AG04449 (cell line): ENCODE results near the gene ASPRV1.

Source experiments
- CTCF ChIA-PET: fragments of 350-600 bp; formaldehyde crosslinking; extraction: SDS; loops from one replicate; lab custom pipeline; 2021; ENCODE audit warnings: antibody characterized with exemption; lab: Yijun Ruan, JAX
- POLR2A ChIA-PET: fragments of 400-600, 350-600 bp; formaldehyde crosslinking; extraction: SDS; loops from one replicate; lab custom pipeline; 2020; ENCODE audit warnings: antibody characterized with exemption, inconsistent platforms; lab: Yijun Ruan, JAX
- DNase-seq: peaks from one replicate; pipeline ENCODE4 v3.0.0-alpha.2; 2010; ENCODE audit warnings: low read depth, low spot score
- H3K4me3 ChIP-seq: 2 replicates; pipeline ENCODE4 v1.5.1; 2011; ENCODE audit warnings: low read depth, mild to moderate bottlenecking, control low read depth, low read length
- TF ChIP-seq, protein P1 (sequence below): IDR thresholded peaks from one replicate; pipeline ENCODE4 v1.5.1; 2011; ENCODE audit warnings: mild to moderate bottlenecking, moderate library complexity, low read length, control low read depth, inconsistent platforms; ENCODE audit not compliant: insufficient read depth; ENCODE audit errors: missing control alignments

Gene ASPRV1

DNA sequence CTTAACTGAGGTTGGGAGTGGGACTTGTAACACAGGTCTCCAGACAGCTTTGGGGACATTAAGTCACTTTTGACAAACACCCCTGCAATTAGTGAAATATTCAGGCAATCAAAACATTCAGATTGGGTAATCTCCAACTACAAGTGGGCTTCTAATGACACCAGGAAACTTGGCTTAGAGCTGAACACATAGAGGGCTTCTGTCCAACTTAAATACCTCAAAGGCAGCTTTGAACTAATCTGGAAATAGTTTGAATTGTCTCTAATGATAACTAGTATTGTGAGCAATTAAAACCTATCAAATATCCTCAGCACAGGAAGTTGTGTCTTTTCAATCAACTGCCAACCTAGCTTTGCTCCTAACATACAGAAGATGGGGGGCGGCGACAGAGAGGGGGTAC is 5.1 kb upstream of the ASPRV1 start:
- DNase-seq: no peak
- POLR2A ChIA-PET: no interaction called here
- H3K4me3 ChIP-seq: no peak overlapping the region
- CTCF ChIA-PET: interaction anchor here (0.6 kb wide), 1 partner anchor 15 kb away, joined by 3 read pairs; no protein-coding TSS in a partner anchor
- TF ChIP-seq, protein P1, sequence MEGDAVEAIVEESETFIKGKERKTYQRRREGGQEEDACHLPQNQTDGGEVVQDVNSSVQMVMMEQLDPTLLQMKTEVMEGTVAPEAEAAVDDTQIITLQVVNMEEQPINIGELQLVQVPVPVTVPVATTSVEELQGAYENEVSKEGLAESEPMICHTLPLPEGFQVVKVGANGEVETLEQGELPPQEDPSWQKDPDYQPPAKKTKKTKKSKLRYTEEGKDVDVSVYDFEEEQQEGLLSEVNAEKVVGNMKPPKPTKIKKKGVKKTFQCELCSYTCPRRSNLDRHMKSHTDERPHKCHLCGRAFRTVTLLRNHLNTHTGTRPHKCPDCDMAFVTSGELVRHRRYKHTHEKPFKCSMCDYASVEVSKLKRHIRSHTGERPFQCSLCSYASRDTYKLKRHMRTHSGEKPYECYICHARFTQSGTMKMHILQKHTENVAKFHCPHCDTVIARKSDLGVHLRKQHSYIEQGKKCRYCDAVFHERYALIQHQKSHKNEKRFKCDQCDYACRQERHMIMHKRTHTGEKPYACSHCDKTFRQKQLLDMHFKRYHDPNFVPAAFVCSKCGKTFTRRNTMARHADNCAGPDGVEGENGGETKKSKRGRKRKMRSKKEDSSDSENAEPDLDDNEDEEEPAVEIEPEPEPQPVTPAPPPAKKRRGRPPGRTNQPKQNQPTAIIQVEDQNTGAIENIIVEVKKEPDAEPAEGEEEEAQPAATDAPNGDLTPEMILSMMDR: no peak

DNA sequence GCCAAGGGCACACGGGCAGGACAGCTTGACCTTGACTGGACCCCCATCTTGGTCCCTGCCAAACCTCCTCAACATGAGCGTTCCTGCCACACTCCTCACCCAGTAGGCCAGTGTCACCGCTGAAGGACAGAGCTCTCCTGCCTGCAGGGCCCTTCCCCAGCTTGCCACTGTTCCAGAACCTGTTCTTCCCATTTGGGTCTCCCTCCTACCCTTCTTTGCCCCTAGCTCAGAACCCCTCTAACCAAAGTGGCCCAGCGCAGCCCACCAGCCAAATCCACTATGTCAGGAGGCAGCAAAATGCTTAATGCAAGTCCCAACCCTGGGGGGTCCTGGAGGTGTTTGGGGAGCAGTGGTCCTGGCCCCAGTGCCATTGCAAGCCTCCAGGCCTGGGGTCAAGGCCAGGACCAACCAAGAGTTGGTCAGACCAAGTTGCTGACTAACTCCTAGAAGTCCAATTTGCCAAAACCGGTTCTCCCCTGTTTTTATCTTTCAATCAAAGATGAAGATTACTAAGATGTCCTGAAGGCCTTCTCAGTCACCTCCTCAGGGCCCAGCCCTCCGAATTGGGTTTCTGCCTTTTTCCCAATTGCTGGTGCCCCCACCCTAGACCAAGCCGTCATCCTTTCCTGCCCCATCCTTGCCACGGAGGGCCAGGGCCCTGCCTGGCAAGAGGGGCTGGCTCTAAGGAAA is 4.5 kb upstream of the ASPRV1 start:
- ChIA-PET POLR2A (no interaction called here), CTCF (no interaction called here)
- TF ChIP-seq, protein P1: no peak
- H3K4me3 ChIP-seq: no peak overlapping the region
- DNase-seq: no peak

DNA sequence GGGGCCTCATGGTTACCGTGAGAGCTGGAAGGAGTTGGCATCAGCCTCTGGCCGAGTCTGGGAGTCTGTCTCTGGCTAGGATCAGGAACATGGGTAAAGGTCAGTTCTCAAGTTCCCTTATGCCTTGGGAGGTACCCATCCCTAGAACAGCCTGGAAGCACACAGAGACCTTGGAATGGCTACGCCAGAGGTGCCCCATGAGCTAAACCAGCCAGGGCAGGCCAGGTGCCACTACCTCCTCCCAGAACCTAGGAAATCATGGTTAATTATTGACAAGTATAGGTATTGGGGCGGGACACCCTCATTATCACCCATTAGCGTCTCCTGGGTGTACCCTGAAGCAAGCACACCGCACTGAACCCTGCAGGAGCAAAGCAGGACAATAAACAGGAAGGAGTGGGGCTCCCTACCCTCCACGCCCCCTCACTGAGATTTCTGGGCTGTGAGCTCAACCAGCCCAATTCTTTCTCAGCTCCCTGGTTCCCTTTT is 3.0 kb upstream of the ASPRV1 start:
- CTCF ChIA-PET: no interaction called here
- POLR2A ChIA-PET: no interaction called here
- DNase-seq: no peak
- no peak overlapping the region for H3K4me3 ChIP-seq
- TF ChIP-seq, protein P1: no peak

DNA sequence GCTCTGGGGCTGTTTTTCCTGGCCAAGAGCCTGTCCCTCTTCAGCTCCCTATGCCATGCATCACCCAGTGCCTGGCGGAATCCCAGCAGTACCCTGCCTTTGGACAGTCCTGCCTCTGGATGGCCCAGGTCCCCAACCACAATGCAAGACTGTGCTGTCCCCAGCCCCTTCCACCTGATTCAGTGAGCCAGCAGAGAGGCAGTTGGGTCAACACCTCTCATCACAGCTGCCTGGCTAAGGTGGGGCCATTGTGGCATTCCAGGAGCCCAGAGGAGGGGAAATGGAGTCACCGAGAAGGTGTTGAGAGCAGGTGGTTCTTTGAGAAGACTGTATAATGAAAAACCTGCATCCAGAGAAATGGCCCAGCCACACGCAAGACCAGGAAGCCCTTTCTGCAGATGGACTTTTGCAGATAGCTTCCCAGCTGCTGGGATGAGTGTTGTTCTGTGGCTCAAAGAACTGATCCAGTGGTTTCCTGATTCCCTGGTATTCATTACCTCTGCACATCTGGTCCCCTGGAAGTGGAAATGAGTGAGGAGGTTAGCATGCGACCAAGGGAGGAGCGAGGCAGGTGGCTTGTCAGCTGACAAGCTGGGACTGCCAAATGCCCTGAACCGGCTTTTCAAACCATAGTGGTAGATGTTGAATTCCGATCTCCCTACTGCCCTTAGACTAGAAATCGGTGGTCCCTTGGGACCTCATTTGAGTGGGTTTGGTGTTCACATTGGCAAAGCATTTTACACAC is 1.7 kb upstream of the ASPRV1 start:
- CTCF ChIA-PET: no interaction called here
- POLR2A ChIA-PET: no interaction called here

DNA sequence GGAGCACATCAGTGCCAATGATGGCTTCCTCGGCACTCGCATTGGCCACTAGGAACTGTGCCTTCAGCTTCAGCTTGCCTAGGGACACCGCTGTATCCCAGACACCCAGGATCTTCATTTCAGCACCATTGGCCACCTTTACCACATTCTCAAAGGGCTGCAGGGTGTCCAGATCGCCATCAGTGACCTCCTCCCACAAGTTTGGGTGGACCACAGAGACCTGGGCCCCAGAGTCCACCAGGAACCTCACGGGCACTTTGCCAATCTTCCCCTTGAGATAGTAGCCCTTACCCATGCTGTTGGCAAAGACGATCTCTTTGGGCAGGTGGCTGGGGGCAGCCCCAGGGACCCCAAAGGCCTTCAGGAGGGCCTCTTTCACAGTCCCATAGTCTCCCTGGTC is 610 bp downstream of the ASPRV1 start:
- no peak overlapping the region for H3K4me3 ChIP-seq
- DNase-seq: no peak
- TF ChIP-seq, protein P1: no peak
- CTCF ChIA-PET: no interaction called here
- POLR2A ChIA-PET: no interaction called here

More for the DNA sequence above, 1.7 kb upstream of the ASPRV1 start:
- no peak for DNase-seq
- TF ChIP-seq, protein P1: no peak
- no peak overlapping the region for H3K4me3 ChIP-seq

DNA sequence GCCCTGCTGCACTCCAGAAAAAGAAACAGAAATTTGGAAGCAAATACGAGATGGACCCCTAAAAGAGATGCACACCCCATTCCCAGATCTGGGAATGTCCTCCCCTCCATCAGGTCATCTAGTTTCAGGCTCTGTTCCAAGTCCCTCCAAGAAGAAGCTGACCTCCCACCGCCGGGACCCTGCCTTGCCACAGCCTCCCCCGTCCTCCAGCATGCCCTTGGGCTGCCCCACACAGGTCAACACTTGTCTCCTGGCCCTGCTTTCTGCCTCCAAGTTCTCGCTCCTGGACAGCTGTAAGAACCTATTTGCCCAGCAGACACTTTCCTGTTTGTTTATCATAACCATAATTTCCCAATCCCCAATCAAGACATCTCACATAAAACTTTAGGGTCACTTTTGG is 2.0 kb downstream of the ASPRV1 start:
- no peak overlapping the region for H3K4me3 ChIP-seq
- DNase-seq: no peak
- TF ChIP-seq, protein P1: no peak
- CTCF ChIA-PET: no interaction called here
- POLR2A ChIA-PET: no interaction called here
